Kidney glomerular epithelial cell (primary cell): ENCODE data around the gene PTTG2.
"Not testable (repeated sequence)": the region's sequence is repeated elsewhere in the genome, so short reads cannot be mapped to it uniquely, and the experiment has no call there.

Source experiments
- DNase-seq: peaks from one replicate; lab custom pipeline; 2025; lab: John Stamatoyannopoulos, UW

PTTG2 gene

DNA sequence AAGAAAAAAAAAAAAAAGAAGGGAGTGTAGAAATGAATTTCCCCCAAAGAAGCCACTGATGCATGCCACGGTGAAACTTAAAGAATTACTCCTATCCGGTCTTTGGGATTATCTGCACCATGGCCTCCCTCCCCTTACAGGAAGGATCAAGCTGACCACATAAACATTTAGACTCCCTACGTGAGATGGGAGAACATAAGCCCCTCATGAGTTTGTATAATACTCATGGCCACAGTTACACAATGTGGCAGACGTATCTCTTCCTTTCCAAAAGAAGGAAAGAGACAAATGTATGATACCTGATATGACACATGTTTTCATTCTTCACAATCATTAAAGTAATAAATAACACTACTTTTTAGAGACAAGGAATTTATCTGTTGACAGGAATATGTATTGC, 3.3 kb upstream of the PTTG2 start:
- DNase-seq = no peak

DNA sequence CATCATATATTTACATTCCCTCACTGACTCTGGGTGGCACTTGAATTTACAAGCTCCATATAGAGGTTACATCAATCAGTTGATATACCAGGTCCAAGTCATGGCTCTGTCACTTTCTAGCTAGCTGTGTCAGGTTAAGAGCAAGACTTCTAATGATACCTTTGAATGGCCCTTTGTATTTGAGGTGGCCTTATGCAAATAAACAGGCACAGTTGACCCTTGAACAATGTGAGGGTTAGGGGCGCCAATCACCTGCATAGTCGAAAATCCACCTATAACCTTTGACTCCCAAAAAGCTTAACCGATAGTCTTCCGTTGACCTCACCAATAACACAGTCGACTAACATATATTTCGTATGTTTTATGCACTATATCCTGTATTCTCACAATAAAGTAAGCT, 1.3 kb upstream of the PTTG2 start:
- DNase-seq = no peak

- no peak for DNase-seq
These were observed 667 bp downstream of the PTTG2 start for GRCh38 chr4:37960679-37961450.

DNA sequence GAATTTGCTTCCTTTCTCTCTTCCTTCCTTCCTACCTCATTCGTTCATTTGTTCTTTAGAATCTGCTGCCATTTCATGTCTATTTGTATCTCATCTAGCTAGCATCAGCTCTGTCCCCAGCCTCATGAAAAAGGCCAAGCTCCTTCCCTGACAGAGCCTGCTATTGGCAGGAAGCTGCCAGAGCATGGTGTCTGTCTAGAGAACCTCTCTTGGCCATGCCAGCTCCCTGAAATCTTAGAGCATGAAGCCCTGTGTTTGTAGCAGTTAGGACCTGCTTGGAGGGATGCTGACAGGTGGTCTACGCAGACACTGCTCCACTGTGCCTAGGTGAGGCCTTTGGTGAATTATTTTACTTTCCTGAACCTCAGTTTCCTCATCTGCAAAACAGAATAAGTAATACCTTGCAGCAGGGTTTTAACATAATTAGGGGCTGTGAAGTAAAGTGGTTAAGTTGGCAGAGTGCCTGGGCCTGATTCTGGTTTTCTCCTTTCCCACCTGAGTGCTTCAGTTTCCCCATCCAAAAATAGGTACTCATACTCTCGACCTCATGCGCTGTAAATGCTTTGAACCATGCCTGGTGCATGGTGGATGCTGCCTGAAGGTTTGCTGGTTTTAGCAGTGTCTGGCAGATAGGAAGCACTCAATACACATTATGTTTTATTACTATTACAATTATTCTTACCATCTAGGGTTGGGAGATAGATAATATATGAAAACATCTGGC, 4.7 kb downstream of the PTTG2 start:
- no peak for DNase-seq

DNA sequence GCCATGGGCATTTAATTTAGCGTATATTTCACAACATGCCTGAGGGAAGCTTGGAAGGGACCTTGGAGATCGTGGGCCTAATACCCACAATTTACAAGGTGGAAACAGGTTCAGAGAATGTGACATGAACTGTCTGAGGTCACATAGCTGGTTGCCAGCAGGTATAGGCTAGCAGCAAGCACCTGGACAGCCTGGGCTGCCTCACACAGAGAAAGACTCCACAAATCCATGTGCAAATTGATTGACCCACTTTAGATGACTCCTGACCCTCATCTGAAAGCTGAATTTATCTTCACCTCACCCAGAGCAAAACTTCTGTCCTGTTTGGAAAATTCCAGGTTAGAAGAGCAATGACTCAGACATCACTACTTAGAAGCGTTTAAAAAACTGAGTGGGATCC, 5.8 kb downstream of the PTTG2 start:
- DNase-seq = no peak

DNA sequence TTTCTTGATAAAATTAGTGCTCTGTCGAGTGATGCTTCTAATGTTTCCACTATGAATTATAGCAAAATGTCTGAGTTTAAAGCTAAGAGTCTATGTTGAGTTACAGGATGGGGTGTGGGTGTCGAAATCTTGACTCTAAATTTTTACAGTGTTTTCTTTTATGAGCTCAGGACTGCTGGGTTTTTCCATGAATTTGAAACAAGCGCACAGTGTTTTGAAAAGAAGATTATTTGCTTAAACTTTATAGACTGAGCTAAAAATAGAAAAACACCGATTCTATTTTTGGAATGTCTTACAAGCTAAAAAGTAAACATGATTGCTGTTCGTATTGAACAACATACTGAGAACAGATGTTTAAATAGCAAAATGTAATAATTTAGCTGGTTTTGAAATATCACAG, 7.5 kb downstream of the PTTG2 start:
- DNase-seq = no peak

GRCh38 chr4:37968747-37969146, 8.5 kb downstream of the PTTG2 start:
- DNase-seq = no peak

DNA sequence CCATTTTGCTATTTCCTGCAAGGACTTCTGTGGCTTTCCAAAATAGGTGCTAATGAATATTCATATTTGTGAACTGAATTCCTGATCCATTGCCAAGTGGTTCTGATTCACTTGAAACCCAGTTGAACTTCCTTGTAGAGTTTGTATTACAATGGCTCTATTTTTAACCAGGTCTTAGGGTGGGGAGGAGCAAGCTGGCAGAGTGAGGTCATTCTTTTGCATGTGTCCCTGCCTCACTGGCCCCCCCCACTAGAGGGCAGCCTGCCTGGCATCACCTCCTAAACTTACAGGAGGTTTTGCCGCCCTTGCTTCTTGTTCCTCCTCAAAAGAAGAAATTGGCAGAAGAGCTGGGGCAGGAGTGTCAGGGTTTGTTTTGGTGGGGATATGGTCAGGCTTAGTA, 10.5 kb downstream of the PTTG2 start:
- peak; percentile 15 for DNase-seq

DNA sequence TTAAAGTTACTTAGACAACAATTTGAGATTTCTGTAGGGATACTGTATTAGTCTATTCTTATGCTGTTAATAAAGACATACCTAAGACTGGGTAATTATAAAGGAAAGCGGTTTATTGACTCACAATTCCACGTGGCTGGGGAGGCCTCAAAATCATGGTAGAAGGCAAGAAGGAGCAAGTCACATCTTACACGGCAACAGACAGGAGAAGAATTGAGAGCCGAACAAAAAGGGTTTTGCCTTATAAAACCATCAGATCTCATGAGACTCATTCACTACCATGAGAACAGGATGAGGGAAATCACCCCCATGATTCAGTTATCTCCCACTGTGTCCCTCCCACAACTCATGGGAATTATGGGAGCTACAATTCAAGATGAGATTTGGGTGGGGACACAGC, 11.0 kb downstream of the PTTG2 start:
- DNase-seq = no peak

- no peak for DNase-seq
These were observed 13.2 kb downstream of the PTTG2 start for GRCh38 chr4:37973441-37973840.

GRCh38 chr4:37975321-37975822, 15.2 kb downstream of the PTTG2 start:
- DNase-seq = not testable (repeated sequence)

DNA sequence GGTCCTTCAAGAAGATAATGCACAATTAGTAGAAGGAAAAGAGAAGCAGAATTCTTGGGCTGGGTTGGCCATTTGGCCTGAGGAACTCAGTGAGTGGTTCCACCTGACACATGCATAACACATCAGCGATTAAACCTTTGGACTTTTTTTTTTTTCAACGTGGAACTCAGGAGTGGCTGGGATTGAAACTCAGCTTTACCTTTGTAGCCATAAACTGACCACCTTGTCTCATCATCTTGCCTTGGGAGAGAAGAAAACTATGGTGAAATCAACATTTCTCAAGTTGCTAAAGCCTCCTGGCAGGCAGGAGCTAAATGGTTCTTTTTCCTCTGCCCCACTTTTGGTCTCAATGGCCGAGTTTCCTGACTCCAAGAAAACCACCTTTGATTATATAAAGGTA, 16.3 kb downstream of the PTTG2 start:
- DNase-seq = no peak

DNA sequence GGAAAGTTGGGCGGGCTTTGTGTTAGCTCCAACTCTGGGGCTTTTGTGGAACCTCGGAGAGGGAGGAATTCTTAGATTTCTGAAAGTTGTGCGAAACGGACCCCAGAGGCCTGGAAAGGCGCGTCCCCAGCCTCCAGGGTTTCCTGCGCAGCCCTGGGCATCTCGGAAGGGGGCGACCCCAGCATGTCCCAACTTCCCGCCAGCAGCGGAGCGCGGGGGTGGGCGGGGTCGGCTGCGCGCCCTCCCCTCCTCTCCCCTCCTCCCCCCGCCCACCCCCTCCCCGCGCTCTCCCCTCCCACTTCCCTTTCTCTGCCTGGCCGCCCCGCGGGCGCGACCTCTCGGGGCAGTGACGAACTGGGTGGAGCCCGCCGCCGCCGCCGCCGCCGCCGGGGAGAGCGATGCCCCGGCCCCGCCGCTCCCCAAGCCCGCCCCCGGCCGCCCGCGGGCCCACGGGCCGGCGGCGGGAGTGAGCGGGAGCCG, 16.8 kb downstream of the PTTG2 start:
- DNase-seq = peak; percentile 21

DNA sequence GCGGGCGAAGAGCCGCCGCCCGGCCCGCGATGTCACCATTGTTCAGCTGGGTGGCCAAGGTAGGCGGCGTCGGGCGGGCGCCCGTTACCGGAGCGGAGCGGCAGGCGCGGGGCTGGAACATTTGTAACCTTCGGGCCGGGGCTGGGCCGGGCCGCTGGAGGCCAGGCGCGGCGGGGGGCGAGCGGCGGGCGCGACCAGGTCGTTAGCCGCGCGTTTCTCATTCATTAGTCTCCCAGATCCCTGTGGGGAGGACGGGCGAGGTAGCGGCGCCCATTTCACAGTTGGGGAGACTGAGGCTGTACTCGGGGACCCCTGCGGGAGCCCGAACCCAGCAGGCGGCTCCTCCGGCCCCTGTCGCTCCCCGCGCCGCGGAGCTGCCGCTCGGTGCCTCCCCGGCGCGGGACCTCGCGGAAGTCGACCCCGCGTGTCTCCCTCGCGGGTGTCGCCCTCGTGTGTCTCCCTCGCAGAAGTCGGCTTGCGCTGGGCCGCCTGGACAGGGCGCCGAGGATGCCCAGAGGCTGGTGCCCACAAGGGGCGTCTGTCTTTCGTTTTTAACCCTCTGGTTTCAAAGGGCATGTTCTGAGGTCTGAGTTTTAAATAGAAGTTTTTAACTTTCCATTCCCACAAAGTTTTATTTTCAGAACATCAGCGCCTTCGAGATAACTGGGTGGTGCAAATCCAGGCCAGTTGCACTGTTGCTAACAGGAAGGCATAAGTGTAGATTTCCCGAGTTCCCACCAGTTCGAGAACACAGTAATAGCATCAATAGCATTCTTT, 17.5 kb downstream of the PTTG2 start:
- peak; percentile 65 for DNase-seq

- peak; percentile 52 for DNase-seq
These were observed 18.2 kb downstream of the PTTG2 start for GRCh38 chr4:37978248-37978924.

- DNase-seq = no peak
These were observed 20.0 kb downstream of the PTTG2 start for GRCh38 chr4:37980246-37980645.

GRCh38 chr4:37981425-37981824, 21.2 kb downstream of the PTTG2 start:
- no peak for DNase-seq

DNA sequence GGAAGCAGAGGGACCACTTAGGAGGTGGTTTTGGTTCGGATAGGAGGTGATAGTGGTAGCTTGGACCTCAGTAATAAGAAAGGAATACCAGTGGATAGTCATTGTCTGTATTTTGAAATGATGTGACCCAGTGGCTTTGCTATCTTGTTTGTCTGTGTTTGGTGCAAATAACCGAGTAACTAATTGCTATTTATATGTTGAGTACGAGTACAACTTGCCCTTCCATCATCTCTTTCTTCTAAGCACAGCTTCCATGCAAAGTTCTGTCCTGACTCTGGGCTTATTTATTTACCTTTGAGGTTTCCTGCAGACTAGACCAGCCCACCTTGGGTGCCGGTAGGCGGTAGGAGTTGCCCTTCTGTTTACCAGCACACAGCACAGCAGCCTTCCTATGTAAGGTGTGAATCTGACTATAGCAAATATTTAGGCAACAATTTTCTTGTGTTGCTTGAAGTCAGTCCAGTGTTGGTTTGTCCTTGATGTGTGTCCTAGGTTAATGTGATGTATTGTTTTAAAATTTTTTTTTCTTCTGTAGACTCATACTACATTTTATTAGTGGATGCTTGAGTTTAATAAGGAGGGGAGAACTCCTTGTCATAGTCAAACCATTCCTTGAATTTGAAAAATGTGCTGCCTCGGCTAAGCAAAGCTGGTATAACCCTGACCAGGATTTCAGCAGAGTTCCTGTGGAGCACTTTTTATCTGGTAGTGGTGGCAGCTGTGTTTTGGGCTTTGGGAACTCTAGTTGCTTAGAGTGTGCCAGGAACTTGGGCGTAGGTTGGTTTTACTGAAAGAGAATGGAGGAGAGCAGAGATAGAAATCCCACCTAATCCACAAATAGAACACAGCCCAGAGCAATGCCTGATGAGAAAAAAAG, 21.9 kb downstream of the PTTG2 start:
- DNase-seq = peak; percentile 68

- DNase-seq = peak; percentile 53
These were observed 22.5 kb downstream of the PTTG2 start for GRCh38 chr4:37982736-37983135.

GRCh38 chr4:37983951-37984350, 23.8 kb downstream of the PTTG2 start:
- DNase-seq = no peak

DNA sequence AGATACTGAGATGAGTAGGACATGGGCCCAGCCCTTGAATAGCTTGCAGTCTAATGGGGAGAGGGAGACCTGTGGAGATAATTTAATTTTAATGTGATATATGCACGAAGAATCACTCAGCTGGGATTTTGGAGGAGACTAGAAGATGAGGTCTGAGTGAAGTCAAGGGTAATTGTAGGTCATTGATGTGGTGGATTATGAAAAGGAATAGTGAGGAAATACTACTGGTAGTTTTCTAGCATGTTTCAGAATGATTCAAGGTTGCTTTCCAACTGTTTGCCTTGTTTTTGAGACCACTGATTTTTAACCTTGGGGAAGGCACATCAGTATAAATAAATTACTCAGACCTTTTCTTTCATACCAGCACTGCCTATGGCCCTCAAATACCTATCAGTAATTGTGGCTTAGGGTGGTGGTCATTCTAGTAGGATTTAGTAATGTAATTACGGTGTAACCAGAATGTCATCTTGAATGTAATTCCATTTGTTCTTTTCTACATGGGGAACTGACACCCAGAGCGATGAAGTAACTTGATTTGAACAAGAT, 25.6 kb downstream of the PTTG2 start:
- DNase-seq = no peak
